Measurements from ENCODE around the gene SNAPC2.
"Not testable (repeated sequence)": the region's sequence is repeated elsewhere in the genome, so short reads cannot be mapped to it uniquely, and the experiment has no call there.

The SNAPC2 gene

DNA sequence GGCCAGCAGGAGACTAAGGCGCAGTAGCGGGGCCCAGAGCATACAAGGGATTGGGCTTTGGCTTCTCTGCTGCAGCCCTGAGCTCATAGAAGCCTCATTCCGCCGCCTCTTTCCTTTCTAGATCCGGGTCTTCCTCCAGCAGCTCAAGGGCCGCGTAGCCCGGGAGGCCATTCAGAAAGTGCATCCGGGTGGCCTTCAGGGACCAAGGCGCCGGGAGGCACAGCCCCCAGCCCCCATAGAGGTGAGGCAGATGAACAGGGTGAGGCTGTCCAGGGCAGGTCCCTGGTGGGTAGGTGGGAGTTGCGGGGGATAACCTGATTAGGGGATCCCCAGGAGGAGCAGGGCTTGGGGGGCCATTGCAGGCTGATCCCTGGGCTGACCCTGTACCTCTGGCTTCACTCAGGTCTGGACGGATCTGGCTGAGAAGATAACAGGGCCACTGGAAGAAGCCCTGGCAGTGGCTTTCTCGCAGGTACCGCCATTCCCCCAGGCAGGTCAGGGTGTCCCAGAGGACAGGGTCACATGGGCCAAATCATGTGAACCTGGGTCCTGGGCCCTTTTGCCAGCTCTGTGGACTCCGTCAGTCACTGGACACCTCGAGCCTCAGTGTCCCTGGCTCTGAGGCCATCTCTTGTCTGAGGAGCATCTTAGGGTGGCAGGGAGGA lies 1.3 kb downstream of the SNAPC2 start:
- DNase-seq (ENCODE audit: low read depth) = no peak

- DNase-seq (ENCODE audit: low read depth) = no peak
Observed at GRCh38 chr19:7921967-7922835, 2.1 kb downstream of the SNAPC2 start.

- DNase-seq (ENCODE audit: low read depth) = no peak
Observed at GRCh38 chr19:7922836-7923195, 2.7 kb downstream of the SNAPC2 start.

GRCh38 chr19:7923295-7924191 lies 3.4 kb downstream of the SNAPC2 start:
- no peak for DNase-seq (ENCODE audit: low read depth)

DNA sequence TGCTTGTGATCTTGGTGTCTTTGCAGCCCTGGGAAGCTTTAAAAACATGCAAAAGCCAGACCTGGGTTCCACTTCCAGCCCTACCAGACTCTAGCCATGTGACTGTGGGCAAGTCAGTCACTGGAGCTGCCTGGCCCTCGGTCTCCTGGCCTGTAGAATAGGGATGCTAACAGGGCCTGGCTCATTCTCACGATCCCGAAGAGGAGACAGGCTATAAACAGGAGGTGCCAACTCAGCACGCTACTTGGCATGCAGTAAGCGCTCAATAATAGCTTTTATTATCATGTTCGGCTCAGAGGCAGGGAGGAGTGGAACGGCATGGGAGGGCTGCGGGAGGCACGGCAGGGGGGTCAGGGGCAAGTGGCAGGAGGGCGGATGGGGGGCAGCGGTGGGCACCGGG lies 4.1 kb downstream of the SNAPC2 start:
- DNase-seq (ENCODE audit: low read depth) = no peak

GRCh38 chr19:7924651-7925170 lies 4.6 kb downstream of the SNAPC2 start:
- no peak for DNase-seq (ENCODE audit: low read depth)

DNA sequence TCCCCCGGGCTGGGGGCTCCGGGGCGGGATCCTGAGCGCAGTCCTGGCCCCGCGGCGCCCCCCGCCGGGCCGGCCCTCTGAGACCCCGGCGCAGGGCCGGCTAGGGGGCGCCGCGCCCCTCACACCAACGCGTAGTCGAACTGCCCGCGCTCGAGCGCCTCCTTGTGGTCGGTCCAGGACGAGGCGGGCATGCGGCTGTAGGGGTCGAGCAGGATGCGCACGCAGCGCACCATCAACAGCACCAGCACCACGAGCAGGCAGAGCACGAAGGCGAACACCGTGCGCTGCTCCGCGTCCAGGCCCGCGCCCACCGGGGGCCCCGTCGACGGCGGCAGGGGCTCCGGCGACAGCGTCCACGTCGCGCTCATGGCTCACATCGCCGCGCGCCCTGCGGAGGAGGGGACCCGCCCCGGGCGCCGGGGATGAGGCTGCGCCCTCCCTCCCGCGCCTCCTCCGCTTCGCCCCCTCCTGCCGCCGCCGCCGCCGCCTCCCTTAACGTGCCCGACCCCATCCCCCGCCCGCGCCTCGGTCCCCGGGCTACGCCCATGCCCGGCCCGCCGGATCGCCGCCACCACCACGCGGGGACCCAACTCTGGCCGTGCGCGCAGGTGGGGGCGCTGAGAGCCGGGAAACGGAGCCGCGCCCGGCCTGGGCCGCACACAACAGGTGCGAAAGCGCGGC lies 5.2 kb downstream of the SNAPC2 start:
- DNase-seq (ENCODE audit: low read depth) = no peak

DNA sequence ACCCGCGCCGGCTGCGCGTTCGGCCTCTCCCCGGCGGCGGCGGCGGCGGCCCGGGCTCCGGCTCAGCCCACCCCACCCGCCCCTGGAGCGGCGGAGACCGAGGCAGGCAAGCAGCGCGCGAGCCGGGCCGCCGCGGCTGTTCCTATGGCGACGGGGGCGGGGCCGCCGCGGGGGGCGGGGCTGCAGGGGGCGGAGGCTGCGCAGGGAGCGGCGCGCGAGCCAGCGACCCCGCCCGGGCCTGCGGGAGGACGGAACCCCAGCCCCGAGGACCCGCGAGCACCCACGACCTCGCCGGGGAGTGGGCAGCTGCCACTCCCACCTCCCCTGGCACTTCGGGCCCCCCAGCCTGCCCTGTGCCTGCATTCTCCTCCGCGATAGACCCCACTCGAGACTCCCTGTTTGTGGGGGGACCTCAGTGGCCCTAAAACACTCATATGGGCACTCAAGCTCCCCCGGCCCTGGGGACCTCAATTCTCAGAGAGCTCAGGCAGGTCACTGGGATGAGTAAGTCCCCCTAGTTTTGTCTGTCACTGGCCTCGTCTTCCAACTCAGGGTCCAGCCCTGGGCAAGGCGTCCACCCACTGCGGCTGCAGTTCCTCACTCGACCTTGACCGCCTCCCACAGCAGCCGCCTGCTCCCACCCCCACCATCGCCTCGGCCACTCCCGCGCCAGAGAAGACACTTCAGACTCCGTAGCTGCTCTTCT lies 6.0 kb downstream of the SNAPC2 start, which contains the start of gene CTXN1:
Gene CTXN1 (minus strand): TSS at position 115 of the 706 bp plus-strand sequence. CDS start 597 bp downstream, outside the sequence.
- no peak for DNase-seq (ENCODE audit: low read depth)

- DNase-seq (ENCODE audit: low read depth) = no peak
Observed at GRCh38 chr19:7926727-7927604, 6.8 kb downstream of the SNAPC2 start.

DNA sequence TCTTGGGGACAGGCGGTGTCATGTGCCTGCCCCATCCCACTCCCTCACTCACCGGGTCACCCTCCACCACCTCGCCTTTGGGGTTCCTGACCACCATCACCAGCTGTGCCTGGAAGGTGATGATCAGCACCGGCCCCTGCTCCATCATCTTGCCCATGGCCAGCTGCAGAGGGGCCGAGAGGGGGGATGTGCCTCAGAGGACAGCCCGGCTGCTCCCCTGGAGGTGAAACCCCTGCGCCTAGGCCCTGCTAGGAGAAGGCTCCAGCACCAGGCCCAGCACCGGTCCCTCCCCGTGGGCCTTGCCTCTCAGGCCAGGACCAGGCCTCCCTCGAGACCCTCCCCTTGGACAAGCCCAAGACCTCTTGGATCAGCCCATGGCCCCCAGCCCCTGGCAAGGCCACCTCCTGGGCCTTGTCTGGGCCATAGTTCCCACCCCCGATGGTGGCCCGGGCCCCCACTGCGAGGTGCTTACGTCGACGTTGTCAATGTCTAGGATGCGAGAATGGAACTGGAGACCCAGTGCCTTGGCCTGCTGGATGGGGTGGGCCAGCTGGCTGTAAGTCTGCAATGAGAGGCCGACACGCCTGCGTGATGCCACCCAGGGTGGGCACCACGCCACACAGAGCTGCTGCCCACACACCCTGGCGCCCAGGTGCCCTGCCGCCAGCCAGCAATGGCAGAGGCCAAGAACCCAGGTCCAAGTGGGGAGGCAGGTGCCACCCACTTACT lies 7.6 kb downstream of the SNAPC2 start:
- DNase-seq (ENCODE audit: low read depth) = no peak

GRCh38 chr19:7928334-7928706 lies 8.2 kb downstream of the SNAPC2 start:
- no peak for DNase-seq (ENCODE audit: low read depth)

DNA sequence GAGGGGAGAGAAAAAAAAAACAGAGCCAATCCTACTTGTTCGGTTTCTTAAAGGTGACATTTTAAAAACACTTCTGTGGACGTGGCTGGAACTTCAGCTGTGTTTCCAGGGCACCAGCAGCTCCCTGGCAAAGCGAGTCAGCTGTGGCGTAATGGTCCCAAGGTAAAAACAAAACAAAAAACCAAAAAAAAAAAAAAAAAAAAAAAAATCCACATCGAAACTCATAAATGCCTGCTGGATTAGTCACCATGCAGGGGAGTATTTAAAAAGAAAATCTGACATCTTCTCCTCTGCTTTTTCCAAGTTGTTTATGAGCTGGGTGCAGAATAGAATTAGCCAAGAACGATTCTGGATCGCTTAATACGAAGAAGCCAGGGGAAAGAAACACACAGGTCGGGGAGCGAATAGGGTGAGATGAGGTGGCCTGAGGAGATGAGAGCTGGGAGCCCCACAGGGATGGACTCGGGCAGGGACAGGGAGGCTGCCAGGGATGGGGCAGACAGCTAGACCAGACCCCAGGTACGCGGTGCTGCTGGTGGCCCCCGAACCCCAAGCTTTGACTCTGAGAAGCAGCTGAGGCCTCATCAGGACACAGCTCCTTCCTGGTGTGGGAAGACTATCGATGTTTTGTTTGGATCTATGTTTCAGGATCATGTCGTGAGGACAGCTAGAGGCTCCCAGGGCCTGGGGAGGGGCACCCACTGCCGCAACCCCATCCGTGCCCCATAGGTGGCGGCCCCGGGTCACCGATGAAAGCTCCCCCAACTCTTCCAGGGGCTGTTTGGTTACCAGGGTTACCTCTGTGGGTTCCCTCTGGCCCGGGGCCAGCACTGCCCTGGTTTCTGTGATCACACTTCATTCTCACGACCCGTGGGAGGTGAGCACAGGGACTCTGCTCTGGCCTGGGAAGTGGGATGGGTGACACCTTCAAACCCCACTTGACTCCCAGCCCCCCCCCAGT lies 8.9 kb downstream of the SNAPC2 start:
- DNase-seq (ENCODE audit: low read depth) = peak; percentile 55

DNA sequence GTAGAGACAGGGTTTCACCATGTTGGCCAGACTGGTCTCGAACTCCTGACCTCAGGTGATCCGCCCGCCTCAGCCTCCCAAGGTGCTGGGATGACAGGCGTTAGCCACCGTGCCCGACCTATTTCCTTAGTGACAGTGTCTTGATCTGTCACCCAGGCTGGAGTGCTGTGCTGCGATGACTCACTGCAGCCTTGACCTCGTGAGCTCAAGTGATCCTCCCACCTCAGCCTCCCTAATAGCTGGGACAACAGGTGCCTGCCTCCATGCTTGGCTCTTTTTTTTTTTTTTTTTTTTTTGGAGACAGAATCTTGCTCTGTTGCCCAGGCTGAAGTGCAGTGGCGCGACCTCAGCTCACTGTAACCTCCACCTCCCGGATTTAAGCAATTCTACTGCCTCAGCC lies 9.9 kb downstream of the SNAPC2 start:
- DNase-seq (ENCODE audit: low read depth) = not testable (repeated sequence)

GRCh38 chr19:7930765-7931164 lies 10.6 kb downstream of the SNAPC2 start:
- DNase-seq (ENCODE audit: low read depth) = no peak

DNA sequence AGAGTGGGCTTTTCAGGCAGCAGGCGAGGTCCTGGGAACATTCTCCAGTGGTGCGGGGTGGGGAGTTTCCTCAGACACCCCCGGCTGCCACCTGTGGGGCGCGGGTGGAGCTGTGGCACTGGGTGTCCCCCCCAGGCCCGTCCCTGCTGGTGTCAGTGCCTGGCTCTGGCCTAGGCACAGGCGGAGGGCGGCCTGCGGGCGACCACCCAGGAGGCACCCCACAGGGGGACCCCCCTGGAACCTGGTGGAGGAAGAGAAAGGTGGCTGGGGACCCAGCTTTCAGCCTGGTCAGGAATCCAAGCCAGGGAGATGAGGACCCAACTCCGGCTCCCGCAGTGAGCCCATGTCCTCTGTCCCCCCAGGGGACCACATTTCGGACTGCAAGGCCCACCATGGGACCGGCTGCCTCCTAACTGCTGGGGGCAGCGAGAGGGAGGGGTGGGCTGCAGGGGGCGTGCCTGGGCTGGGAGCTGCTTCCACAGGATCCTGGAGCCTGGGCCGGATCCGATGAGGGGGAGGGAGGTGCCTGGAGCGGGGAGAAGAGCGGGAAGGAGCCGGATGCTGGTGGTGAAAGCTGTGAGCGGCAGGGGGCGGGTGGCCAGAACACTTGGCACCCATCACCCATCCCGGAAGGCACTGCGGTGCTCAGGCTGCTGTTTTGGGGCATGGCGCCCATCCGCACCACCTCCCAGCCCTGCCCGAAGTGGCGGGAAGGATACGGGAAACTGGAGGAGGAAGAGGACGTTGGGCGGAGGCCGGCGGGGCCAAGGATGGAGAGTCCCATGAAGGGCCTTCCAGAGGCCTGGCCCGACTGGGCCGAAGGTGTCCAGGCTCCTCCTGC lies 11.3 kb downstream of the SNAPC2 start:
- DNase-seq (ENCODE audit: low read depth) = no peak

DNA sequence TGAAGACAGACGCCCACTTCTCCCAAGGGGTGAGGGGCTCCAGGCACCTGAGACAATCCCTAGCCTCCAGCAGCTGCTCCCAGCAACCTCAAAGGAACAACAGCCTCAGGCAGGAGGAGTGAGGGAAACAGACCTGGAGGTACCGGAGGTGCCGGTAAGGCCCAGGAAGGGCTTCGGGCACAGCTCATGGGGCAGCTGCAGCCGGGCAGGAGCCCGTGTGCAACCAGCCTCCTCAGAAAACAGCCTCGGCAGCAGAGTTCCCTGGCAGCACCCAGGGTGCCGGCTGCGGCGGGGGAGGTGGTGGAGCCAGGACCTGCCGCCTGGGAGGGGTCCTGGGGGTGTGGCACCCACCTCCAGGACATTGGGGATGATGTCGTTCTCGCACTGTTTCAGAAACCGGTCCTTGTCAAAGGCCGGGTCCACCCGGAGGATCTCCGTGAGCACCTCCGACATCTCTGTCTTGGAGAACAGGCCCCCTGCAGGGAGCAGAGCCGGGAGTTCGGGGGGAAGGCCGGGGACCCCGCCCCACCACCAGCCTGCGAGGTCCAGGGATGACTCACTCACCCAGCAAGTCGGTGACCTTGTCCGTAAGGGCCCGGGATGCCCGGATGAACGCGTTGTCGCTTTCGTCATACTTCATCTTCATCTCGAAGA lies 12.3 kb downstream of the SNAPC2 start:
- DNase-seq (ENCODE audit: low read depth) = no peak

DNA sequence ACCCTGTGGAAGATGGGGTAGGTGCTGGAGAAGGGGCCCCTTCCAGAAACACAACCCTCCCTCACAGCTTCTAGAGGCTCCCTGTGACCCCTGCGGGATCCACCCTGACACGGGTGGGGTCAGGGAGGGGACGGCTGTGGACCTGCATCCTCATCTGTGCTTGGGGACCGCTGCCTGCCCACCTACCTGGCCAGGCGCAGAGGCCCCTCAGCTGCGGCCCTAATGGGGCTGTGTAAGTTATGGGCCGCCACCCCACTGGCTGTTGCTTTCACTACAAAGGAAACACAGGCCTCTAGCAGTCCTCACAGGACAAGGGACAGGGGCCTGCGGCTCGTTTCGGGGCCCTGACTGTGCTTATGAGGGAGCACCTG lies 12.8 kb downstream of the SNAPC2 start:
- no peak for DNase-seq (ENCODE audit: low read depth)

Data from fibroblast of the conjunctiva (primary cell).